OCI-LY7 (cell line): ENCODE data around the gene CD109. TPM values are rescaled to one million over a fixed set of nuclear protein-coding genes. Genes with fewer than 3 reads are reported as not detected.

ENCODE experiments used
- BruUV-seq: library from RNA; stranded (reverse); fragments of 400-500 nt; replicated peaks from 2 replicates; lab custom pipeline; 2021; lab: Mats Ljungman, UMichigan
- CTCF ChIA-PET: fragments of 300-600 bp; sonication (Branson Sonifier 250); formaldehyde crosslinking; loops from one replicate; lab custom pipeline; 2022; ENCODE audit warnings: antibody characterized with exemption; ENCODE audit not compliant: unreplicated experiment; lab: Charles Lee
- POLR2A ChIA-PET: fragments of 300-600 bp; sonication (Branson Sonifier 250); formaldehyde crosslinking; loops from one replicate; lab custom pipeline; 2022; ENCODE audit warnings: antibody characterized with exemption; lab: Charles Lee
- DNase-seq: peaks from one replicate; pipeline ENCODE4 v3.0.0-alpha.2; 2015; ENCODE audit warnings: low spot score
- H2AFZ ChIP-seq: fragments of 200-600 bp; sonication (generic), shearing (Covaris generic); 2 replicates; pipeline ENCODE4 v1.6.1; 2014; ENCODE audit warnings: mild to moderate bottlenecking, antibody characterized with exemption, low read length, moderate library complexity
- H3K27ac ChIP-seq: fragments of 200-600 bp; sonication (generic); 2 replicates; pipeline ENCODE4 v1.5.1; 2014; ENCODE audit warnings: mixed run types, low read depth, mild to moderate bottlenecking, moderate library complexity, low read length, inconsistent platforms; ENCODE audit not compliant: poor library complexity, severe bottlenecking
- H3K36me3 ChIP-seq: fragments of 200-600 bp; sonication (generic); 2 replicates; pipeline ENCODE4 v1.6.1; 2014; ENCODE audit warnings: mild to moderate bottlenecking, antibody characterized with exemption, low read length, moderate library complexity, mixed read lengths; ENCODE audit not compliant: insufficient read depth
- H3K4me1 ChIP-seq: fragments of 200-600 bp; sonication (generic); 2 replicates; pipeline ENCODE4 v1.5.1; 2014; ENCODE audit warnings: mild to moderate bottlenecking, low read length; ENCODE audit not compliant: insufficient read depth, poor library complexity, severe bottlenecking
- H3K4me2 ChIP-seq: fragments of 200-600 bp; sonication (generic); 2 replicates; pipeline ENCODE4 v1.6.1; 2014; ENCODE audit warnings: mild to moderate bottlenecking, low read length
- H3K4me3 ChIP-seq: fragments of 200-600 bp; sonication (generic); 2 replicates; pipeline ENCODE4 v1.5.1; 2014; ENCODE audit warnings: mild to moderate bottlenecking, low read depth, low read length; ENCODE audit not compliant: poor library complexity, severe bottlenecking
- H3K79me2 ChIP-seq: fragments of 200-600 bp; sonication (generic); 2 replicates; pipeline ENCODE4 v1.6.1; 2016; ENCODE audit warnings: low read depth, mild to moderate bottlenecking, low read length, moderate library complexity, mixed read lengths; ENCODE audit not compliant: insufficient read depth
- H3K9me2 ChIP-seq: fragments of 200-600 bp; sonication (generic); 2 replicates; pipeline ENCODE4 v1.6.1; 2016; ENCODE audit warnings: mild to moderate bottlenecking, low read length, mixed read lengths; ENCODE audit not compliant: insufficient read depth
- H3K9me3 ChIP-seq: fragments of 200-600 bp; sonication (generic); 2 replicates; pipeline ENCODE4 v1.6.1; 2014; ENCODE audit warnings: mild to moderate bottlenecking, mixed run types, low read length, mixed read lengths
- H4K20me1 ChIP-seq: fragments of 200-600 bp; sonication (generic); 2 replicates; pipeline ENCODE4 v1.6.1; 2014; ENCODE audit warnings: mild to moderate bottlenecking, antibody characterized with exemption, low read length, moderate library complexity, mixed read lengths; ENCODE audit not compliant: insufficient read depth
- CTCF ChIP-seq: fragments of 200-600 bp; sonication (generic); conservative IDR thresholded peaks from 2 replicates; pipeline ENCODE4 v1.5.1; 2014; ENCODE audit warnings: mild to moderate bottlenecking, antibody characterized with exemption, low read length, moderate library complexity, mixed read lengths
- EZH2phosphoT487 ChIP-seq: fragments of 200-600 bp; sonication (generic); IDR thresholded peaks from 2 replicates; pipeline ENCODE4 v1.6.1; 2018; ENCODE audit warnings: low read depth, borderline replicate concordance, mild to moderate bottlenecking, mixed run types, antibody characterized with exemption, low read length, moderate library complexity, mixed read lengths
- intact Hi-C: fragments of 100-400 bp; cut with micrococcal nuclease; formaldehyde crosslinking; loops from one replicate; pipeline ENCODE4 v1.10.0; 2022; ENCODE audit not compliant: unreplicated experiment
- total RNA-seq, 2 experiments: library from RNA; depleted of rRNA in 1 of 2; stranded (reverse); fragments of >200 nt in 1 of 2; shearing (Covaris generic) in 1 of 2; gene quantifications; 2 replicates each; pipeline ENCODE4 v1.2.3, GENCODE V29; 2014 to 2022

Gene CD109
- total RNA-seq, 2 experiments from 2014 or later = 0.08 TPM; not detected in 1

DNA sequence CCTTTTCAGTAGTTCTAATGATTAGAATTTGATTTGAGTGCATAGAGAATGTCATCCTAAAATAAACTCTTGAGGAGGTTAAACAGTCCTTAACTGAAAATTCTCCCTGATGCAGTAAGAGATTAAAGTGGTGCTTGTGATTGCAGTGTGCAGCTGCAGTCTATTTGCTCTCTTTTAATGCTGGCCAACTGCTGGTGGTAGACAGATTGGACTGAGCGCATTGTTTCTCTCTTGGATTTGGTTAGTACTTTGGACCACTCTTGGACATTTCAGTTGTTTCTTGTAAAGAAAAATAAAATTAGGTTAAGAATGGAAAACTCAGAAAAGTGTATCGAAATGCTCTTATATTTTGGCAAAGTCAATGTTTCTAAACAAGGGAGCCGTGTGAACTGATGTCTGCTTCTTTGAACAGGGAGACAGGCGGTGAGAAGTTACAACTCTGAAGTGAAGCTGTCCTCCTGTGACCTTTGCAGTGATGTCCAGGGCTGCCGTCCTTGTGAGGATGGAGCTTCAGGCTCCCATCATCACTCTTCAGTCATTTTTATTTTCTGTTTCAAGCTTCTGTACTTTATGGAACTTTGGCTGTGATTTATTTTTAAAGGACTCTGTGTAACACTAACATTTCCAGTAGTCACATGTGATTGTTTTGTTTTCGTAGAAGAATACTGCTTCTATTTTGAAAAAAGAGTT, 127.2 kb downstream of the CD109 start:
- Histone ChIP-seq H3K9me3 (no peaks in the 10 kb centered on the region), H2AFZ (no peak overlapping the region), H3K4me2 (no peak overlapping the region), H3K9me2 (no peaks in the 10 kb centered on the region), H3K4me1 (no peaks in the 10 kb centered on the region), H3K27ac (no peak overlapping the region), H3K79me2 (no peaks in the 10 kb centered on the region), H3K36me3 (no peaks in the 10 kb centered on the region), H3K4me3 (no peak overlapping the region), H4K20me1 (no peaks in the 10 kb centered on the region)
- ChIA-PET CTCF (no interaction called here), POLR2A (no interaction called here)
- DNase-seq = no peak
- TF ChIP-seq EZH2phosphoT487 (no peak), CTCF (no peak)
- intact Hi-C loops = no loop called here
- BruUV-seq = no TSS peak

- H3K9me3 ChIP-seq = no peaks in the 10 kb centered on the region
- DNase-seq = no peak
- no peaks in the 10 kb centered on the region for H3K79me2 ChIP-seq
- H2AFZ ChIP-seq = no peak overlapping the region
- H3K36me3 ChIP-seq = no peaks in the 10 kb centered on the region
- CTCF ChIA-PET = no interaction called here
- no peak overlapping the region for H3K4me3 ChIP-seq
- POLR2A ChIA-PET = interaction anchor here (0.6 kb wide), 1 partner anchor 120 kb away, joined by 5 read pairs; no protein-coding TSS in a partner anchor
- H3K27ac ChIP-seq = no peak overlapping the region
- intact Hi-C loops = no loop called here
- no peaks in the 10 kb centered on the region for H4K20me1 ChIP-seq
- BruUV-seq = no TSS peak
- H3K9me2 ChIP-seq = no peaks in the 10 kb centered on the region
- TF ChIP-seq EZH2phosphoT487 = no peak
- TF ChIP-seq CTCF = no peak
- H3K4me2 ChIP-seq = no peak overlapping the region
- H3K4me1 ChIP-seq = no peaks in the 10 kb centered on the region
These were observed 127.8 kb downstream of the CD109 start for GRCh38 chr6:73823832-73824231.

GRCh38 chr6:73826571-73826970, 130.6 kb downstream of the CD109 start:
- Histone ChIP-seq H3K4me2 (no peak overlapping the region), H3K27ac (no peak overlapping the region), H3K9me3 (no peaks in the 10 kb centered on the region), H3K4me3 (no peak overlapping the region), H3K9me2 (no peaks in the 10 kb centered on the region), H3K79me2 (no peaks in the 10 kb centered on the region), H4K20me1 (no peaks in the 10 kb centered on the region), H2AFZ (no peak overlapping the region), H3K36me3 (no peaks in the 10 kb centered on the region), H3K4me1 (no peaks in the 10 kb centered on the region)
- POLR2A ChIA-PET = interaction anchor here (0.7 kb wide), 1 partner anchor 1158 kb away, joined by 3 read pairs; no protein-coding TSS in a partner anchor
- no peak for DNase-seq
- no TSS peak for BruUV-seq
- intact Hi-C loops = no loop called here
- CTCF ChIA-PET = no interaction called here
- TF ChIP-seq EZH2phosphoT487 = no peak
